GM19351 (cell line): ENCODE data around the gene GRB7.
A peak's percentile ranks its signal among the peaks of the same experiment; 100 is the strongest.

ENCODE experiments used
- ATAC-seq: cut with Tn5 transposase; IDR thresholded peaks from one replicate; pipeline ENCODE4 v1.9.1; 2021; ENCODE audit warnings: mild to moderate bottlenecking, moderate library complexity; ENCODE audit not compliant: unreplicated experiment

Gene GRB7

DNA sequence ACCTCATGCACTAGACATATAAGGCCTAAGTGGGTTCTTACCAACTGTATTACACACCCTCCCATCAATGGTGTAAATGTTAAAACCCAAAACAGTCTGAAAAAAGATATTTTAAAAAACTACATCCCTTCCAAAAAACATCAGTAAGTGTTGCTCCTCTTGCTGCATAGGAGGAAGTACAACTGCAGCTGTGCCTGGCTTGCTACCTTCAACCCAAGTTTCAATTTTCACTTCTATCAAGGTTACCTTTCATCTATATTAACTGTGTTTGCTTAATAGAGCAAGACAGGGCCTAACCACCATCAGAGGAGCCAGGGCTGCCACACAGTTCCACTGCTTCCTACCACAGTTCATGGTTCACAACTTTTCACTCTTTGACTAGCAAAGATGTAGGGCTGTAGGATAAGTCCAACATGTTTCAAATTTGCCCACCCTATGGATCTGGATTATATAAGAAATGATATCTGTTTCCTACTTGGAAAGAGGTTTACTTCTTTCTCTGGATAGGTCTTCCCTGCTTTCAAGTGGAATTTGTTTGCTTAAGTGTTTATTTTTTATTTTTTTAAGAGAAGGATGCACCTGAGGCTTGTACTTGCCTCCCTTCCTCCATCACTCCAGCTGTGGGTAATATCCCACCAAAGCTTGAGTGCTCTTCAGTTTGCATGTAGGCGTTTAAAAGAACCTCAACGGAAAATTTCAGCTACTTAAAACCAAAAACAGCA lies 56.7 kb downstream of the GRB7 start:
- ATAC-seq = peak; percentile 90
